GM12874 (cell line): ENCODE measurements around the gene GSK3B.

Experiments used
- CTCF ChIP-seq: IDR thresholded peaks from 2 replicates; pipeline ENCODE4 v1.5.1; 2011; ENCODE audit warnings: low read depth, mild to moderate bottlenecking, control low read depth, low read length, moderate library complexity; ENCODE audit not compliant: insufficient read depth

GSK3B gene

GRCh38 chr3:120022729-120023128 lies 71.5 kb downstream of the GSK3B start:
- no peak for TF ChIP-seq CTCF

DNA sequence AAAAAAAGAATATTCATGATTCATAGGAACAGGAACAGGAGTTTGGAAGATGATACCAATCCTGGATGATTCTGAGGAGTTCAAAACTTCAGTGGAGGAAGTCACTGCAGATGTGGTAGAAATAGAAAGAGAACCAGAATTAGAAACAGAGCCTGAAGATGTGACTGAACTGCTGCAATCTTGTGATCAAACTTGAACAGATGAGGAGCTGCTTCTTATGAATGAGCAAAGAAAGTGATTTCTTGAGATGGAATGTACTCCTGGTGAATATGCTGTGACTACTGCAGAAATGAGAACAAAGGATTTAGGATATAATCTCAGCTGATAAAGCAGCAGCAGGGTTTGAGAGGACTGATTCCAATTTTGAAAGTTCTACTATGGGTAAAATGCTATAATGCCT lies 72.7 kb downstream of the GSK3B start:
- no peak for TF ChIP-seq CTCF

- no peak for TF ChIP-seq CTCF
Observed at GRCh38 chr3:120018299-120018698, 75.9 kb downstream of the GSK3B start.

DNA sequence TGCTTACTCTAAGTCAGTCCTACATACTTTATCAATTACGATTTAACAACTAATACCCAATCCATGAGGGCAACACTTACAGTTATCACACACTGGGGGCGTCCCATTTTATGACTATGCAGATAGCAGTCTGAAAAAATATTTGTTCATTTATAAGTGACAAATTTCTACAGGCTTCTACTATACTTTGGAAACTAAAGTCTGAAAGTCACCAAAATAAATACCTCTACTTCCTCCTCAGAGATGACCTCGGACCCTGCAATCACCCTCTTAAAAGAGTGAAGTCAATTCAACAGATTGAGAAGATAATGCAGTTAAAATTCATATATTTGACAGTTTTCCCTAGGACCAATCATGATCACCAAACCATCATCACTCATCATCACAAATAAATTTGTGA lies 76.6 kb downstream of the GSK3B start:
- TF ChIP-seq CTCF, result no peak

DNA sequence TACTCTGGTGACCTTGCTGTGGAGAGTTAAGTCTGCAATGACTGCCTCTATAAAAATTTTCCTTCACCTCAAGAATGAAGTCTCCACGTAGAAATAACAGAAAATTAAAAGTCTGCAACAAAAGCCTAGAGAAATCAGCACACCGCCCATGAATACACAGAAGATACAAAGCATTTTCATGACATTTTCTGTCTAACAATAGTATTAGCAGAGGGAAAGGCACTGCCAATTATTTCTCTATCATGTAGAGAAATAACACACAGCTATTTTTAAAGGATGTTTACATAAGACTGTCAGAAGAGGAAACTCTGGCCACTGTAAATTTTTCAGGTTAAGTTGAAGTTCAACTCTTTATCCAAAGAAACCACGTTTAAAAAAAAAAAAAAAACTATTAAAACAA lies 80.8 kb downstream of the GSK3B start:
- no peak for TF ChIP-seq CTCF

DNA sequence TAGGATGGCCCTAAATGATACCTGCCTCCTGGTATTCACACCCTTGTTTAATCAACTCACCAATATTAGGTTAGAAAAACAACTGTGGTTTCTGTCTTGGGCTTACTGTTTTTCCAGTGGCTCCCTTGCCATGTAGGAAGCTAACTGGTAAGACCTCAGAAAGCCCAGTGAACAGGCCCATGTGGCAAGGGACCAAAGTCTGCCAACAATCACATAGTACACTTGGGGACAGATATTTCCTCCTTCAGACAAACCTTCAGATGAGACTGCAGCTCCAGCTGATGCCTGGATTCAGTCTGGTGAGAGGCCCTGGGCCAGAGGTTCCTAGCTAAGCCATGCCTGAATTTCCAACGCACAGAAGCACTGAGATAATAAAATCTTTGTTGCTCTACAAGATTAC lies 96.1 kb downstream of the GSK3B start:
- no peak for TF ChIP-seq CTCF

DNA sequence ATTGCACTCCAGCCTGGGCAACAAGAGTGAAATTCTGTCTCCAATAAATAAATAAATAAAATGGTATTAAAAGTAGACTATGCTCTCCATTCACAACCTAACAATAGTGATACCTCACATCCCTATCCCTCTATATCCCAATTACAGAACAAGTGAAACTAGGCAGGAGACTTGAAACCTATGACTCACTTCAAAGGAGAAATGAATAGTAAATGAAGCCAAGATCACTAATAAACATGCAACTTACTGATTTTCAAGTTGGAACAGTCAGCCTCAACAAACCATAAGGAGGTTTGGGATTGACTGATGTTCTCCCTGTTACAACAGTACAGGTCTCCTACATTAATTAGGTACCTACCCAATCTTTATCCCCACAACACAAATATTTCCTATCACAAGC lies 103.4 kb downstream of the GSK3B start:
- no peak for TF ChIP-seq CTCF
